Dermis lymphatic vessel endothelial cell (primary cell): Measurements from ENCODE around the gene CSNK2A3. TPM values are rescaled to one million over a fixed set of nuclear protein-coding genes. Genes with fewer than 3 reads are reported as not detected.

ENCODE experiments used
- total RNA-seq: library from RNA; depleted of rRNA; stranded (reverse); fragments of >200 nt; gene quantifications from 2 replicates; pipeline ENCODE4 v1.2.1, GENCODE V29; 2014

The CSNK2A3 gene
- 2.6 and 4.0 TPM in 2 replicates for total RNA-seq

GRCh38 chr11:11352878-11353277, at the start of gene CSNK2A3:
CSNK2A3 (minus strand) TSS chr11:11353250; CDS start chr11:11353119, 131 bp downstream.

